ENCODE results near the gene DTL. TPM values are rescaled to one million over a fixed set of nuclear protein-coding genes. Genes with fewer than 3 reads are reported as not detected.

DTL gene
- total RNA-seq, 1 donor from 2014 or later, result 7.8 TPM

DNA sequence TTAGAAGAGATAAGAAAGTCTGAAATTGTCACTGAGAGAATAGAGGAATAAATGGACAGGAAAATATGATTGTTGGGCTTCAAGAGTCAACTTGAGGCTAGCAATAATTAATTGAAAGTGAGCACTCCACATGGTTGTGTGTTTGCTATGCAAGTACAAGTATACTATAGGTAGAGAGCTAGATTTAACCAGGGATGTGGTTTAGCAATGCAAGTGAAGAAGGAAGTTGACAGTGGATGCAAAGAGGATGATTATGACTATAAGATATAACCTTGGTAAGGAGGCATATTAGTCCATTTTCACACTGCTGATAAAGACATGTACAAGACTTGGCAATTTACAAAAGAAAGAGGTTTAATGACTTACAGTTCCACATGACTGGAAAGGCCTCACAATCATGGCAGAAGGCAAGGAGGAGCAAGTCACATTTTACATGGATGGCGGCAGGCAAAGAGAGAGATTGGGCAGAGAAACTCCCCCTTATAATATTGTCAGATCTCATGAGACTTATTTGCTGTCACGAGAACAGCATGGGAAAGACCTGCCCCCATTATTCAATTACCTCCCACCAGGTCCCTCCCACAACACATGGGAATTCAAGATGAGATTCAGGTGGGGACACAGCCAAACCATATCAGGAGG, 47.3 kb downstream of the DTL start:
- Histone ChIP-seq H3K27ac (ENCODE audit: low read depth, low read length) (no peak overlapping the region), H3K4me1 (ENCODE audit: control insufficient read depth in 3 of 3, insufficient read depth in 3 of 3, low read length in 3 of 3) (peaks cover 0 to under 1% (median 0%) of the 10 kb centered on the region in 3 donors), H3K9ac (ENCODE audit: low read depth in 1 of 3, low read length in 3 of 3) (no peak overlapping the region), H3K27me3 (ENCODE audit: control insufficient read depth in 3 of 3, insufficient read depth in 3 of 3, low read length in 3 of 3) (no peaks in the 10 kb centered on the region), H3K36me3 (ENCODE audit: control insufficient read depth in 3 of 3, insufficient read depth in 3 of 3, low read length in 3 of 3) (no peaks in the 10 kb centered on the region), H3K4me3 (ENCODE audit: low read length in 3 of 3) (no peak overlapping the region), H3K9me3 (ENCODE audit: control insufficient read depth in 3 of 3, low read length in 3 of 3) (no peaks in the 10 kb centered on the region)

DNA sequence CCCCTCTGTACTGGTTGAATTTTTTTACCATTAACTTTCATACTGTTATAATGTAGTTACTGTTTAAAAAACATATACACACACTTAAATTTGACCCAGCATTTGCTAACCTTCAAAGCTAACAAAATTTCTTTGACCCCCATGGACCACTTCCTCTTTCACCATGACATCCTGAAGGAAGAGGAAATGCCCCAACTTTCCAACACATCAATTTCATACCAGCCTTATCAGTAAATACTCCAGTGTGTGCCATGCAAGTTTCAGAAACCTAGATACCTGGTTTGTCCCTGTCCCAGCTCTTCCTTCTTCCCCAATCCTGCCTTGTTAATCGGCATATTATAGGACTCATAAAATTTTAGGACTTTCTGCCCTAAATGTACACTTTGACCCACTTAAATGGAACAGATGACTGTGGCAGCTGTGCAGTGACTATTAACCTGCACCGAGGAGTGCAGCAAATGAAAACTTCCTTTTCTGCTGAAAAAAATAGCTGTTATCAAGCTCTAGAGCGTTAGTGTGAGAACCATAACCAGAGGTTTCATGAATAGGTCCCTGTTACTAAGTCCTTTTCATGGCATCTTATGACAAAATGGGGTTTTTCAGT, 54.1 kb downstream of the DTL start:
- Histone ChIP-seq H3K27me3 (ENCODE audit: control insufficient read depth in 3 of 3, insufficient read depth in 3 of 3, low read length in 3 of 3) (no peaks in the 10 kb centered on the region), H3K9me3 (ENCODE audit: control insufficient read depth in 3 of 3, low read length in 3 of 3) (no peaks in the 10 kb centered on the region), H3K27ac (ENCODE audit: low read depth, low read length) (no peak overlapping the region), H3K4me3 (ENCODE audit: low read length in 3 of 3) (no peak overlapping the region), H3K9ac (ENCODE audit: low read depth in 1 of 3, low read length in 3 of 3) (no peak overlapping the region), H3K4me1 (ENCODE audit: control insufficient read depth in 3 of 3, insufficient read depth in 3 of 3, low read length in 3 of 3) (peaks cover 0 to 10% (median 6%) of the 10 kb centered on the region in 3 donors), H3K36me3 (ENCODE audit: control insufficient read depth in 3 of 3, insufficient read depth in 3 of 3, low read length in 3 of 3) (no peaks in the 10 kb centered on the region)

DNA sequence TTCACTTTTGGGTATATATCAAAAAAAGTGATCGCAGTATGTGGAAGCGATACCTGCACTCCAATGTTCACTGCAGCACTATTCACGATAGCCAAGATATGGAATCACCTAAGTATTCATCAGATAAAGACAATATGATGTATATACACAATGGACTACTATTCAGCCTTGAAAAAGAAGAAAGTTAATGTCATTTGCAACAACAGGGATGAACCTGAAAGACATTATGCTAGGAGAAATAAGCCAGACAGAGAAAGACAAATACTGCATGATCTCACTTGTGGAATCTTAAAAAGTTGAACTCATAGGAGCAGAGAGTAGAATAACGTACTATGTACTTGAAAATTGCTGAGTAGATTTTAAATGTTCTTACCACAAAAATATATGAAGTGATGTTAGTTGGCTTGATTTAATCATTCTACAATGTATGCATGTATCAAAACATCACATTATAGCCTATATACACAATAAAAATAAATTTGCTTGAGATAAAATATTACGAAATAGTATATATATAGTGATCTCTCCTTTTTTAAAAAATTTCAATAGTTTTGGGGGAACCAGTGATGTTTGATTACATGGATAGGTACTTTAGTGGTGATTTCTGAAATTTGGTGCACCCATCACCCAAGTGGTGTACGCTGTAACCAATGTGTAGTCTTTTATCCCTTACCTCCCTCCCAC, 56.0 kb downstream of the DTL start:
- Histone ChIP-seq H3K4me1 (ENCODE audit: control insufficient read depth in 3 of 3, insufficient read depth in 3 of 3, low read length in 3 of 3) (peaks cover 0 to 10% (median 6%) of the 10 kb centered on the region in 3 donors), H3K36me3 (ENCODE audit: control insufficient read depth in 3 of 3, insufficient read depth in 3 of 3, low read length in 3 of 3) (no peaks in the 10 kb centered on the region), H3K27ac (ENCODE audit: low read depth, low read length) (no peak overlapping the region), H3K27me3 (ENCODE audit: control insufficient read depth in 3 of 3, insufficient read depth in 3 of 3, low read length in 3 of 3) (no peaks in the 10 kb centered on the region), H3K9me3 (ENCODE audit: control insufficient read depth in 3 of 3, low read length in 3 of 3) (no peaks in the 10 kb centered on the region), H3K9ac (ENCODE audit: low read depth in 1 of 3, low read length in 3 of 3) (no peak overlapping the region), H3K4me3 (ENCODE audit: low read length in 3 of 3) (no peak overlapping the region)

DNA sequence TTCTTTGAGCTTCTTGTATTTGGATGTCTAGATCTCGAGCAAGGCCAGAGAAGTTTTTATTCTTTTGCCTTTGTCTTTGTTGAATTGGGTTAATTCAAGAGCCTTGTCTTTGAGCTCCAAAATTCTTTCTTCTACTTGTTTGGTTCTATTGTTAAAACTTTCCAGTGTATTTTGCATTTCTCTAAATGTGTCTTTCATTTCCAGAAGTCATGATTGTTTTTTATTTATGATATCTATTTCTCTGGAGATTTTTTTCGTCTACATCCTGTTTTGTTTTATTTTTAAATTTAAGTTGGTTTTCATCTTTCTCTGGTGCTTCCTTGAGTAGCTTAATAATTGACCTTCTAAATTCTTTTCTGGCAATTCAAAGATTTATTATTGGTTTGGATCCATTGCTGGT, 61.8 kb downstream of the DTL start:
- H3K4me3 ChIP-seq (ENCODE audit: low read length in 3 of 3), result no peak overlapping the region
- no peaks in the 10 kb centered on the region for H3K27me3 ChIP-seq (ENCODE audit: control insufficient read depth in 3 of 3, insufficient read depth in 3 of 3, low read length in 3 of 3)
- H3K27ac ChIP-seq (ENCODE audit: low read depth, low read length), result no peak overlapping the region
- no peaks in the 10 kb centered on the region for H3K4me1 ChIP-seq (ENCODE audit: control insufficient read depth in 3 of 3, insufficient read depth in 3 of 3, low read length in 3 of 3)
- no peaks in the 10 kb centered on the region for H3K9me3 ChIP-seq (ENCODE audit: control insufficient read depth in 3 of 3, low read length in 3 of 3)
- no peak overlapping the region for H3K9ac ChIP-seq (ENCODE audit: low read depth in 1 of 3, low read length in 3 of 3)
- H3K36me3 ChIP-seq (ENCODE audit: control insufficient read depth in 3 of 3, insufficient read depth in 3 of 3, low read length in 3 of 3), result no peaks in the 10 kb centered on the region

DNA sequence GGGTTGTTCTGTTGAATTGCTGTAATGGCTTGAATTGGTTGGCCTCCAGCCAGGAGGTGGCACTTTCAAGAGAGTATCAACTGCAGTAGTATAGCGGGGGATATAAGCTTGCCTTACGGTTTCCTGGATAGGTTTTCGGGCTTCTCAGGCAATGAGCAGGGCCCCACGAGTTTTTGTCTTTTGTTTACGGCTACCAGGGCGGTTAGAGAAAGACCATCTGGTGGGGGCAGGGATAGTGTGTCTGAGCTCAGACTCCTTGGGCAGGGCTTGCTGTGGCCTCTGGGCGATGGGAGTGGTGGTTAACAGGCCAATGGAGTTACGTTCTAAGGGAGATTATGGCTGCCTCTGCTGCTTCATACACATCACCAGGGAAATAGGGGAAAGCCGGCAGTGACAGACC, 62.8 kb downstream of the DTL start:
- no peak overlapping the region for H3K9ac ChIP-seq (ENCODE audit: low read depth in 1 of 3, low read length in 3 of 3)
- no peak overlapping the region for H3K27ac ChIP-seq (ENCODE audit: low read depth, low read length)
- H3K4me1 ChIP-seq (ENCODE audit: control insufficient read depth in 3 of 3, insufficient read depth in 3 of 3, low read length in 3 of 3), result no peaks in the 10 kb centered on the region
- H3K36me3 ChIP-seq (ENCODE audit: control insufficient read depth in 3 of 3, insufficient read depth in 3 of 3, low read length in 3 of 3), result no peaks in the 10 kb centered on the region
- H3K9me3 ChIP-seq (ENCODE audit: control insufficient read depth in 3 of 3, low read length in 3 of 3), result no peaks in the 10 kb centered on the region
- no peak overlapping the region for H3K4me3 ChIP-seq (ENCODE audit: low read length in 3 of 3)
- no peaks in the 10 kb centered on the region for H3K27me3 ChIP-seq (ENCODE audit: control insufficient read depth in 3 of 3, insufficient read depth in 3 of 3, low read length in 3 of 3)

DNA sequence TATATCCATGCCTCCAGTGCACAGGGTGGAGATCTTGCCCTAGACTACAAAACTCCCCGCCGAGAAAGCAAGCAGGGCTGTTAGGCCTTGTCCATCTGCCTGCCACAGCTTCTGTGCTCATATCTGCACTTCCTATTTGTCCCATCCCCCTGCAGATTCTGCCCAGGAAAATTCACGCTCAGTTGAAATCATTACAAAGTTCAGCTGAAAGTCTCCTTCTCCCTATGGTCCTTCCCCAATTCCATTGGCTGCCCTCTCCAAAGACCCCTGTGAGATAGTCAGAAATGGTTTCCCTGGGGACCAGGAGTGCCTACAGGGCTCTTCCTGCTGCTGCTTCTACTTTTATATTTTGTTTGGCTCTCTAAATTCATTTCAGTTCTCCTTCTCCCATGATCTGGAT, 63.2 kb downstream of the DTL start:
- H3K9me3 ChIP-seq (ENCODE audit: control insufficient read depth in 3 of 3, low read length in 3 of 3), result no peaks in the 10 kb centered on the region
- no peaks in the 10 kb centered on the region for H3K27me3 ChIP-seq (ENCODE audit: control insufficient read depth in 3 of 3, insufficient read depth in 3 of 3, low read length in 3 of 3)
- H3K27ac ChIP-seq (ENCODE audit: low read depth, low read length), result no peak overlapping the region
- H3K36me3 ChIP-seq (ENCODE audit: control insufficient read depth in 3 of 3, insufficient read depth in 3 of 3, low read length in 3 of 3), result no peaks in the 10 kb centered on the region
- no peak overlapping the region for H3K9ac ChIP-seq (ENCODE audit: low read depth in 1 of 3, low read length in 3 of 3)
- no peaks in the 10 kb centered on the region for H3K4me1 ChIP-seq (ENCODE audit: control insufficient read depth in 3 of 3, insufficient read depth in 3 of 3, low read length in 3 of 3)
- no peak overlapping the region for H3K4me3 ChIP-seq (ENCODE audit: low read length in 3 of 3)

DNA sequence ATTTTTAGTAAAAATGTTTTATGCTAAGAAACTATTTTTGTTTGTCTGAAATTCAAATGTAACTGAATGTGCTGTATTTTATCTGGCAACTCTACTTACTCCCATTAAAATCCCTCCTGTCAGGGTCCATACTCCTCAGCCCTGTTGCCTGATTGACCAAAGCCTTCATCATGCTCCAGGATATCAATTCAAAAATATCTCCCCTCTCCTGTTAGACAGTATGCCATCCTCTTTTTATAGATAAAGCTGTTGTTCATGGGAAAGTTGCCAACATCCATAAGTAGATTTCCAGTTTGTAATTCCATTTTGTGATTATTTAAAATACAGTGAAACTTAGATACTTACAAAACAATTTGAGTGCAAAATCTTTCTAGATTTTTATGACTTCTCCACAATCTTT, 65.7 kb downstream of the DTL start:
- Histone ChIP-seq H3K9ac (ENCODE audit: low read depth in 1 of 3, low read length in 3 of 3) (no peak overlapping the region), H3K36me3 (ENCODE audit: control insufficient read depth in 3 of 3, insufficient read depth in 3 of 3, low read length in 3 of 3) (no peaks in the 10 kb centered on the region), H3K27me3 (ENCODE audit: control insufficient read depth in 3 of 3, insufficient read depth in 3 of 3, low read length in 3 of 3) (no peaks in the 10 kb centered on the region), H3K4me1 (ENCODE audit: control insufficient read depth in 3 of 3, insufficient read depth in 3 of 3, low read length in 3 of 3) (peaks cover 7 to 15% (median 10%) of the 10 kb centered on the region in 3 donors), H3K27ac (ENCODE audit: low read depth, low read length) (no peak overlapping the region), H3K9me3 (ENCODE audit: control insufficient read depth in 3 of 3, low read length in 3 of 3) (no peaks in the 10 kb centered on the region), H3K4me3 (ENCODE audit: low read length in 3 of 3) (no peak overlapping the region)

DNA sequence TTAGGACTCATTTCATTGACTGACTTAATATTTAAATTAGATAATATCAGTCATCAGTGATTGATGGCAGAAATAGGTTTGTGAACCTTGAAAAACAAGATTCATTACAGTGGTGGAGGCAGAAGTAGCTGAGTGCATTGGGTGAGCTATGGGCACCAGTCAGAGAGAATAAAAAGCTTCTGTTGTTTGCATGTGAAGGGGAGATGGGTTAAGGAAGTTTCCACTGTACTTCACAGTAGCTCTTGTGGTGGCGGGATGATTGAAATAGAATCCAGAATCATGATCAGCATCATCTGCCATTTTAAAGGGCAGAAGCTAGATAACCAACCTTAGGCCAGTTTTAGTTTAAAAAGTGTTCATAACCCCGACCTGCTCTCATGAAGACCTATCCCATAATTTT, 66.2 kb downstream of the DTL start:
- no peaks in the 10 kb centered on the region for H3K9me3 ChIP-seq (ENCODE audit: control insufficient read depth in 3 of 3, low read length in 3 of 3)
- H3K4me3 ChIP-seq (ENCODE audit: low read length in 3 of 3), result no peak overlapping the region
- peaks cover 9 to 18% (median 12%) of the 10 kb centered on the region in 3 donors for H3K4me1 ChIP-seq (ENCODE audit: control insufficient read depth in 3 of 3, insufficient read depth in 3 of 3, low read length in 3 of 3)
- no peaks in the 10 kb centered on the region for H3K36me3 ChIP-seq (ENCODE audit: control insufficient read depth in 3 of 3, insufficient read depth in 3 of 3, low read length in 3 of 3)
- H3K27me3 ChIP-seq (ENCODE audit: control insufficient read depth in 3 of 3, insufficient read depth in 3 of 3, low read length in 3 of 3), result no peaks in the 10 kb centered on the region
- H3K27ac ChIP-seq (ENCODE audit: low read depth, low read length), result no peak overlapping the region
- H3K9ac ChIP-seq (ENCODE audit: low read depth in 1 of 3, low read length in 3 of 3), result no peak overlapping the region

DNA sequence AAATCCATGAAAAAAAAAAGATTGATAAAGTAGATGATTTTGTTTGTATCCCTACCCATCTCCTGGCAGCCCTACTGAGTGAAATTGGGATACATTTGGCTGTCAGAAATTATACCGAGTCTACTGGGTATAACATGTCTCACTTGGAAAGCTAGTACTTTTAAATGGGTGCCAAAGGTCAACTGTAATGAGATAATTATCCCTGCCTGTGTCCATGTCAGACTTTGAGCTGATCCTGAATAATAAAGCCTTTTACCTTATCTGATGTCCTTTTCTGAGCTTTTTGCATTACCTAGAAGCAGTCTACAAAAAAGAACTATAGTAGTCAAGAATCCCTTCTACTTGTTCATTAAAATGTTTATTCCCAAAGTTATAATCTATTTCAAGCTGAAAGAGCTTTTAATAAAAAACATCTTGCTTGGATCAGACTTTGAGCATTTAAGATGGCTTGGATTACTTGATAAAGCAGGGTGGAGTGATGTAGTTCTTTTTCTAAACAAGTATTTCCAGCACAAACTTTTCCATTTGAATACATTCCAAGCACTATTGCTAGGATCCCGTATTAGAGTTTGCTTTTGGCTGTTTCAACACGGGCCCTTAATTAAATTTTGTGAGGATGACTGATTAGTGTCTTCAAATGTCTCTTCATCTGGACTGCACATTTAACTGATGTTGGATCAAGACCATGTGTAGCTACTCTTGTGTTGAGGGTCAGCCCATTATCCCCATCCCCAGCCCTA, 69.2 kb downstream of the DTL start:
- H3K27me3 ChIP-seq (ENCODE audit: control insufficient read depth in 3 of 3, insufficient read depth in 3 of 3, low read length in 3 of 3), result no peaks in the 10 kb centered on the region
- no peaks in the 10 kb centered on the region for H3K9me3 ChIP-seq (ENCODE audit: control insufficient read depth in 3 of 3, low read length in 3 of 3)
- peaks cover 9 to 18% (median 12%) of the 10 kb centered on the region in 3 donors for H3K4me1 ChIP-seq (ENCODE audit: control insufficient read depth in 3 of 3, insufficient read depth in 3 of 3, low read length in 3 of 3)
- no peak overlapping the region for H3K9ac ChIP-seq (ENCODE audit: low read depth in 1 of 3, low read length in 3 of 3)
- H3K36me3 ChIP-seq (ENCODE audit: control insufficient read depth in 3 of 3, insufficient read depth in 3 of 3, low read length in 3 of 3), result no peaks in the 10 kb centered on the region
- H3K27ac ChIP-seq (ENCODE audit: low read depth, low read length), result no peak overlapping the region
- no peak overlapping the region for H3K4me3 ChIP-seq (ENCODE audit: low read length in 3 of 3)

Measured in skeletal muscle tissue (tissue), 4 donors.